Measurements from ENCODE around the gene YTHDC2.

Gene YTHDC2

GRCh38 chr5:113493446-113493845, 20.0 kb upstream of the YTHDC2 start:
- H3K27me3 Mint-ChIP-seq (ENCODE audit: low read depth, poor library complexity) = peaks cover 49% of the 10 kb centered on the region
- no peak for DNase-seq
- H3K4me3 Mint-ChIP-seq = no peak overlapping the region
- no peak overlapping the region for H3K27ac Mint-ChIP-seq
- no peaks in the 10 kb centered on the region for H3K4me1 Mint-ChIP-seq
- no peak for TF ChIP-seq CTCF (IDR thresholded peaks at IDR 0.05)
- peaks cover 31% of the 10 kb centered on the region for H3K9me3 Mint-ChIP-seq
- H3K36me3 Mint-ChIP-seq (ENCODE audit: low read depth) = peaks cover 6% of the 10 kb centered on the region

GRCh38 chr5:113495422-113495841, 18.1 kb upstream of the YTHDC2 start:
- no peak for TF ChIP-seq CTCF (IDR thresholded peaks at IDR 0.05)
- Mint-ChIP-seq H3K27ac (no peak overlapping the region), H3K36me3 (ENCODE audit: low read depth) (no peaks in the 10 kb centered on the region), H3K9me3 (peaks cover 19% of the 10 kb centered on the region), H3K27me3 (ENCODE audit: low read depth, poor library complexity) (peaks cover 37% of the 10 kb centered on the region), H3K4me3 (no peak overlapping the region), H3K4me1 (no peaks in the 10 kb centered on the region)
- DNase-seq = no peak

GRCh38 chr5:113502073-113502472, 11.4 kb upstream of the YTHDC2 start:
- Mint-ChIP-seq H3K27ac (no peak overlapping the region), H3K4me1 (no peaks in the 10 kb centered on the region), H3K36me3 (ENCODE audit: low read depth) (no peaks in the 10 kb centered on the region), H3K27me3 (ENCODE audit: low read depth, poor library complexity) (peaks cover 43% of the 10 kb centered on the region), H3K4me3 (no peak overlapping the region), H3K9me3 (peaks cover 4% of the 10 kb centered on the region)
- no peak for DNase-seq
- no peak for TF ChIP-seq CTCF (IDR thresholded peaks at IDR 0.05)

- Mint-ChIP-seq H3K27ac (no peak overlapping the region), H3K36me3 (ENCODE audit: low read depth) (no peaks in the 10 kb centered on the region), H3K9me3 (peaks cover 4% of the 10 kb centered on the region), H3K4me3 (no peak overlapping the region), H3K27me3 (ENCODE audit: low read depth, poor library complexity) (peaks cover 46% of the 10 kb centered on the region), H3K4me1 (no peaks in the 10 kb centered on the region)
- TF ChIP-seq CTCF (IDR thresholded peaks at IDR 0.05) = no peak
- no peak for DNase-seq
These were observed 10.3 kb upstream of the YTHDC2 start for GRCh38 chr5:113503146-113503545.

- H3K27me3 Mint-ChIP-seq (ENCODE audit: low read depth, poor library complexity) = peaks cover 47% of the 10 kb centered on the region
- no peak for TF ChIP-seq CTCF (IDR thresholded peaks at IDR 0.05)
- no peak for DNase-seq
- H3K36me3 Mint-ChIP-seq (ENCODE audit: low read depth) = no peaks in the 10 kb centered on the region
- H3K27ac Mint-ChIP-seq = no peak overlapping the region
- no peaks in the 10 kb centered on the region for H3K4me1 Mint-ChIP-seq
- no peak overlapping the region for H3K4me3 Mint-ChIP-seq
- peaks cover 4% of the 10 kb centered on the region for H3K9me3 Mint-ChIP-seq
These were observed 8.3 kb upstream of the YTHDC2 start for GRCh38 chr5:113505181-113505580.

GRCh38 chr5:113507601-113508000, 5.9 kb upstream of the YTHDC2 start:
- Mint-ChIP-seq H3K4me1 (no peaks in the 10 kb centered on the region), H3K4me3 (no peak overlapping the region), H3K9me3 (no peaks in the 10 kb centered on the region), H3K27me3 (ENCODE audit: low read depth, poor library complexity) (peaks cover 45% of the 10 kb centered on the region), H3K36me3 (ENCODE audit: low read depth) (no peaks in the 10 kb centered on the region), H3K27ac (no peak overlapping the region)
- DNase-seq = no peak
- TF ChIP-seq CTCF (IDR thresholded peaks at IDR 0.05) = no peak

Measured in nephron progenitor cell (in vitro differentiated cells).